Fibroblast of skin of left quadriceps (primary cell): ENCODE data around the gene DENND6A.
"Not testable (repeated sequence)": the region's sequence is repeated elsewhere in the genome, so short reads cannot be mapped to it uniquely, and the experiment has no call there.

Source experiments
- DNase-seq, 2 experiments: peaks; one replicate each; pipeline ENCODE4 v3.0.0-alpha.2; 2013; ENCODE audit warnings: low read depth in 2 of 2

Gene DENND6A, protein sequence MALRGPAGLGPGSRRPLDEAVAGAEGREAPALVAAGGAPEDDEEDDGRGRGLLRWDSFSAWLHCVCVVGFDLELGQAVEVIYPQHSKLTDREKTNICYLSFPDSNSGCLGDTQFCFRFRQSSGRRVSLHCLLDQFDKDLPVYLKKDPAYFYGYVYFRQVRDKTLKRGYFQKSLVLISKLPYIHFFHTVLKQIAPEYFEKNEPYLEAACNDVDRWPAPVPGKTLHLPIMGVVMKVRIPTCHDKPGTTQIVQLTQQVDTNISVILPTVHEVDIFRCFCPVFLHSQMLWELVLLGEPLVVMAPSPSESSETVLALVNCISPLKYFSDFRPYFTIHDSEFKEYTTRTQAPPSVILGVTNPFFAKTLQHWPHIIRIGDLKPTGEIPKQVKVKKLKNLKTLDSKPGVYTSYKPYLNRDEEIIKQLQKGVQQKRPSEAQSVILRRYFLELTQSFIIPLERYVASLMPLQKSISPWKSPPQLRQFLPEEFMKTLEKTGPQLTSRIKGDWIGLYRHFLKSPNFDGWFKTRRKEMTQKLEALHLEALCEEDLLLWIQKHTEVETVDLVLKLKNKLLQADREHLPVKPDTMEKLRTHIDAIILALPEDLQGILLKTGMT

DNA sequence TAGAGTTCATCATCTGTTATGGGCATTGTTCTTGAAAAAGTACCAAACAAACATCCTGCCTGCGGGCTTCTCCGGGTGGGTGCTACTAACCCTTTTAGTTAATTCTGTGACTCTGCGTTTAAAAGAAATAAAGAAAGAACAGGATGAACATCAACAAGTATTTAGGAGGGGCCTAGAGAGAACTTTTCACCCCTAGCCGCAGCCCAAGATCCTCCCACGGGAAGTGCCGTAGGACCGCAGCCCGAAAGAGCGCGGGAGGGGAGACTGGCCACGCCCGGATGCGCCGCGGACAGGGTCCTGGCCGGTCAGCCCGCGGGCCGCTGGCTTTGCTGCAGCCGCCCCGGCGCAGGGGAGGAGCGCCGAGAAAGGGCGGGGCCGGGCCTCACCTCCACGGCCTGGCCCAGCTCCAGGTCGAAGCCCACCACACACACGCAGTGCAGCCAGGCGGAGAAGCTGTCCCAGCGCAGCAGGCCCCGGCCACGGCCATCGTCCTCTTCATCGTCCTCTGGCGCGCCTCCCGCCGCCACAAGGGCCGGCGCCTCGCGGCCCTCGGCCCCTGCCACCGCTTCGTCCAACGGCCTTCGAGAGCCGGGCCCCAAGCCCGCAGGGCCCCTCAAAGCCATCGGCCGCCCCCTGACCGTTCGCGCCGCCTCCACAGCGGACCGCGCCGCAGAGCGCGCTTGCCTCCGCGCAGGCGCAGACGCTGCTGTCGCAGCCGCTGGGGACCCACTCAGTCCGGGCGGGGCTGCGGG is at the start of gene DENND6A:
Gene DENND6A (minus strand): TSS at position 682 of the 752 bp plus-strand sequence. CDS start 59 bp downstream, at position 623.
- peak; percentile 82 to 83 for DNase-seq

DNA sequence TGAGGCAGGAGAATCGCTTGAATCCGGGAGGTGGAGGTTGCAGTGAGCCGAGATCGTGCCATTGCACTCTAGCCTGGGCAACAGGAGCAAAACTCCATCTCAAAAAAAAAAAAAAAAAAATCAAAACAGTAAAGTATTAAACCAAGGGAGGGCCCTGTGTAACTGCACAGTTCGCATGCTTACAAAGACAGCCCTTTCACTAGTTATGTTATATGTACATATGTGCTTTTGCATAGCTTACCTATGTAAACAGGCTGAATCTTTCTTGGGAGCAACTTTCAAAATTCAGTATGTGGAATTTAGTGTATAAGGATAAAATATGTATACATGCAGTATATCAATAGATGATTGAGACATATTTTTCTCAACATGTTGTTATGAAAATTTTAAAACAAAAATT is 47.1 kb upstream of the DENND6A start:
- DNase-seq: no peak

- no peak for DNase-seq
Measured at GRCh38 chr3:57738391-57738790, 45.5 kb upstream of the DENND6A start.

- no peak for DNase-seq
Measured at GRCh38 chr3:57737840-57738239, 45.0 kb upstream of the DENND6A start.

- no peak for DNase-seq
Measured at GRCh38 chr3:57735405-57735804, 42.5 kb upstream of the DENND6A start.

GRCh38 chr3:57733790-57734189 is 40.9 kb upstream of the DENND6A start:
- no peak for DNase-seq

GRCh38 chr3:57731311-57731710 is 38.4 kb upstream of the DENND6A start:
- DNase-seq: no peak

GRCh38 chr3:57730682-57731081 is 37.8 kb upstream of the DENND6A start:
- no peak for DNase-seq

DNA sequence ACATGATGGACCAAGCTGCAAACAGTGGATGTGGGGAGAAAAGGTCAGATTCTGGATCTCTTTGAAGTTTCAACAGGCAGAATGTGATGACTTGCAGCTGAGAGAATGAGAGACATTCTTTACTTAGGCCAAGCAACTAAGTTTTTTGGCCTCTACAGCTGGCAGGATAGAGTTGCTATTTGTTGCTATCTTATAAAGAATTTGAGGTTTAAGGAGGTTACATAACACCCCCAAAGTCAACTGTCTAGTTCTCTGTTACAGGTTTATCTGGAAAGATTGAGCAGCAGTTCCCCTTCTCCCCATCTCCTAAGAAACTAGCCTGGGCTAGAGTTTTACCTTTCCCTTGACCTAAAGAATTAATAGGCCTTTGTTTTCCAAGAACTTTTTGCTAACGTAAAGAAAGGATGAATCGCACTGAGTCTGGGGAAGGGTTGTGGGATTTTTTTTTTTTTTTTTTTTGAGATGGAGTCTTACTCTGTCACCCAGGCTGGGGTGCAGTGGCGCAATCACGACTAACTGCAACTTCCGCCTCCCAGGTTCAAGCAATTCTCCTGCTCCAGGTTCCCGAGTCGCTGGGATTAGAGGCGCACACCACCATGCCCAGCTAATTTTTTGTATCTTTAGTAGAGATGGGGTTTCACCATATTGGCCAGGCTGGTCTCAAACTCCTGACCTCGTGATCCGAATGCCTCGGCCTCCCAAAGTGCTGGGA is 36.6 kb upstream of the DENND6A start:
- no peak for DNase-seq

DNA sequence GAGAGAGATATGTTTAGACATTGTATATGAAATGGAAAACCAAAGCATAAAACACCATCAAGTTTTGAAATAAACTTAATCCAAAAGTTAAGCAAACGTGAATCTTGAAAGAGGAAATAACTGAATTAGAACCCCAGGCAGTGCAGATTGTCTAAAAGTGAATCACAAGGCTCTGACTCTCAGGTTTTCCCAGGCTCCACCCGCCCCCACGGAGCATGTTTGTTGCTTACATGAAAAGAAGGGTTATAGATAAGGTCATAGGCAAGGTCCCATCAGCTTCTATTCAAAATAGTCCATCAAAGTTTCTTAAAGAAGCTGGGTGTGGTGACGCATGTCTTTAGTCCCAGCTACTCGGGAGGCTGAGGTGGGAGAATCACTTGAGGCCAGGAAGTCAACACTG is 34.2 kb upstream of the DENND6A start:
- no peak for DNase-seq

DNA sequence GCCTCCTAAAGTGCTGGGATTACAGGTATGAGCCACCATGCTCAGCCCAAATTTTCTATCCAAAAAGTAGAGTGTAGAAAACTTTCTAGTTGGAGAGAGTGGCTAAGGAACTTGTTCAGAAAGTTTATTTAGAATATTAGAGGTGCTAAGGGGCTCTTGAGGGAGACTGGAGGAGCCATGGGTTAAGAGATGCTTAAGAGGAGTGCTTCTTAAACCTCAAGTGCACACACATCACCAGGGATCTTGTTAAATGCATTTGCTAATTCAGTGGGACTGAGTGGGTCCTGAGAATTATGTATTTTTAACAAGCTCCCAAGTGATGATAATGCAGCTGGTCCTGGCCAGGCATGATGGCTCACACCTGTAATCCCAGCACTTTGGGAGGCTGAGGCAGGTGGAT is 33.5 kb upstream of the DENND6A start:
- DNase-seq: no peak

- no peak for DNase-seq
Measured at GRCh38 chr3:57718118-57718517, 25.2 kb upstream of the DENND6A start.

DNA sequence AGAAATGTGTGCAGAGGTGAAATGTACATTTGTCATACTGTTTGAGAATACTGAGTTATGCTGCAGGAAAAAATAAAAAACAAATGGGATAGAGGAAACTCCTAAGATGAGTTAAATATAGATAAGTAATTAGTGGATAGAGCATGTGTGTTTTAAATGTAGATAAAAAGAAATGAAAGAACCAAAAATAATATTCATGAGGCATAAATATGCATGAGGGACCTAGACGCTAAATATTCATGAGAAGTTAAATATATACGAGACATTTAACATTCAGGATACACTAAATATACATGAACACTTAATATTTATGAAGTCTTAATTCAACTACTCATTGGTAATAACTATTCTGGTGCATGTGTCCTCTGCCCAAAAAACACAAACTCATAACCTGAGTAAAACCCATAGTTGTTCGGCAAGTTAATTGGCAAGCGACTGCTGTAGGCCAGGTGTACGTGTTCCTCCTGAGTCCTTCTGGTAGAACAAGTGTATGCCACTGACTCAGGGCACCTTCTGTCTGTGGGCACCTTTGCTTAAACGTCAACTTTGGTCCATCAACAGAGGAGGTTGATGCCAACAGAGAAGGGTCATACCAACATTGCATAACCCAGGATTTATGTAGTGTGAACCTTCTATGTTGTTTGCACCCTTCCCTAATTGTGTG is 24.5 kb upstream of the DENND6A start:
- DNase-seq: no peak

GRCh38 chr3:57715686-57716085 is 22.8 kb upstream of the DENND6A start:
- DNase-seq: no peak

GRCh38 chr3:57709559-57709958 is 16.7 kb upstream of the DENND6A start:
- DNase-seq: no peak

- no peak for DNase-seq
Measured at GRCh38 chr3:57709031-57709430, 16.2 kb upstream of the DENND6A start.

- peak; percentile 32 to 60 for DNase-seq
Measured at GRCh38 chr3:57706462-57706861, 13.6 kb upstream of the DENND6A start.

- DNase-seq: not testable (repeated sequence)
Measured at GRCh38 chr3:57705351-57705750, 12.5 kb upstream of the DENND6A start.

- no peak for DNase-seq
Measured at GRCh38 chr3:57701781-57702180, 8.9 kb upstream of the DENND6A start.

- DNase-seq: no peak
Measured at GRCh38 chr3:57700737-57701136, 7.9 kb upstream of the DENND6A start.

- no peak for DNase-seq
Measured at GRCh38 chr3:57699591-57699990, 6.7 kb upstream of the DENND6A start.
